Breast epithelium (tissue), 3 donors: Measurements from ENCODE around the gene SPARC.

Experiments
- CTCF ChIP-seq, 3 donors: fragments of 450-650 bp; IDR thresholded peaks; one replicate each; pipeline ENCODE4 v1.5.1; 2016 to 2017; ENCODE audit warnings: antibody characterized with exemption in 3 of 3, mild to moderate bottlenecking in 3 of 3, moderate library complexity in 3 of 3
- POLR2A ChIP-seq: fragments of 450-650 bp; IDR thresholded peaks from one replicate; pipeline ENCODE4 v1.6.1; 2016; ENCODE audit warnings: antibody characterized with exemption, mild to moderate bottlenecking, moderate library complexity

GRCh38 chr5:151630088-151630487 lies 56.6 kb downstream of the SPARC start:
- no peak for TF ChIP-seq CTCF (IDR thresholded peaks at IDR 0.05)
- TF ChIP-seq POLR2A: no peak
